Upper lobe of right lung (tissue), 1 donor: Measurements from ENCODE around the gene RFX2. TPM values are rescaled to one million over a fixed set of nuclear protein-coding genes. Genes with fewer than 3 reads are reported as not detected.

Experiments used
- ATAC-seq: fragments of 200-7000 bp; cut with Tn5 transposase; one replicate; pipeline ENCODE4 v1.9.1; 2020; ENCODE audit warnings: mild to moderate bottlenecking, moderate library complexity
- DNase-seq: peaks from one replicate; pipeline ENCODE4 v3.0.0-alpha.2; 2020
- H3K27ac ChIP-seq: fragments of 200-600 bp; one replicate; pipeline ENCODE4 v1.8.0; 2022
- H3K27me3 ChIP-seq: fragments of 200-600 bp; one replicate; pipeline ENCODE4 v1.8.0; 2022; ENCODE audit warnings: mild to moderate bottlenecking
- H3K36me3 ChIP-seq: fragments of 200-600 bp; one replicate; pipeline ENCODE4 v1.8.0; 2022
- H3K4me1 ChIP-seq: fragments of 200-600 bp; one replicate; pipeline ENCODE4 v1.8.0; 2022
- H3K4me3 ChIP-seq: fragments of 200-600 bp; one replicate; pipeline ENCODE4 v1.8.0; 2022; ENCODE audit warnings: mild to moderate bottlenecking
- H3K9me3 ChIP-seq: fragments of 200-600 bp; one replicate; pipeline ENCODE4 v1.8.0; 2022
- intact Hi-C: fragments of 100-400 bp; cut with DNase I; formaldehyde crosslinking; loops from one replicate; pipeline ENCODE4 v1.11.0; 2022
- long read RNA-seq: library from polyadenylated mRNA; unstranded; transcript quantifications from one replicate; pipeline ENCODE4 v2.0.0, GENCODE V29; 2021
- total RNA-seq: library from RNA; stranded (reverse); fragmentation: NEBNext Ultra II Directional; extraction: Animal tissue kit (Norgen Biotek cat#: 25700); gene quantifications from one replicate; pipeline ENCODE4 v1.2.1, GENCODE V29; 2021
- TF ChIP-seq, protein P1 (sequence below): fragments of 200-600 bp; IDR thresholded peaks from one replicate; pipeline ENCODE4 v1.8.0; 2022; ENCODE audit warnings: antibody characterized with exemption
- donor health status: DM: no; HTN: yes; CAD: no; lungs with severe emphysema.

Gene RFX2
- 11.7 TPM for total RNA-seq
- long read RNA-seq, partial matches to known transcripts: 10 of 31 reads
- long read RNA-seq, other reads (novel, unspliced or antisense): 14 of 31 reads

DNA sequence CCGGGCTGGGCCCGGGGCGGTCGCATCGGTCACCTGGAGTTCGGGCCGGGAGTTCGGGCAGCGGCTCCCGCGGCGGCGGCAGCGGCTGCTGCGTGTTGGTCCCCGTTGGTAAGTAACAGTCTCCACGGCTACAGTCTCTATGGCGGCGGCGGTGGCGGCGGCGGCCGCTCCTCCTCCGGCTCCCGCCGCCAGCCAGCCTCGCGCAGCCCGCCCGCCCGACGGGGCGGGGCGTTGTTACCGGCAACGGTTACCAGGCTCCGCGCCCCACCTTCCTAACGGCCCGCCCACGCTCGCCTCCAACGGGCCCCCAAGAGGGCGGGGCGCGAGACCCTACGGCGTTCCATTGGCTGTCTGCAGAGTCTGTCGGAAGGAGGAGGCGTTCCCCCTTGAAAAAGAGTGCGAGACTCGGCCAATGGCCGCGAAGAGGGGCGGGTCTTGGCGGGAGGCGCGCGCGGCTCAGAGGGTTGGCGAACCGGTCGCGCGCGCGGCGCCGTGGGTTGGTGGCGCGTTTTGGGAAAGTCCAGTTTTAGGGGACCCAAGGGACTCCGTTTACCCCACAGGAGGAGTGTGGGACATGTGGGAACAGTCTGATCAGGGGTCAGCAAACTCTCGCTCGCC, at the start of gene RFX2:
RFX2 (minus strand) TSS at position 141 of the 618 bp plus-strand sequence. CDS start 63,004 bp downstream, outside the sequence.
- Histone ChIP-seq H3K4me3 (peak within 1 kb of the TSS; percentile 62), H3K36me3 (no peaks in the 10 kb centered on the region), H3K27ac (peak within 1 kb of the TSS; percentile 83), H3K9me3 (no peaks in the 10 kb centered on the region), H3K4me1 (peaks cover 9% of the 10 kb centered on the region), H3K27me3 (no peaks in the 10 kb centered on the region)
- DNase-seq: peak; percentile 100
- intact Hi-C loops: no loop called here
- ATAC-seq: peak; percentile 99
- TF ChIP-seq, protein P1, sequence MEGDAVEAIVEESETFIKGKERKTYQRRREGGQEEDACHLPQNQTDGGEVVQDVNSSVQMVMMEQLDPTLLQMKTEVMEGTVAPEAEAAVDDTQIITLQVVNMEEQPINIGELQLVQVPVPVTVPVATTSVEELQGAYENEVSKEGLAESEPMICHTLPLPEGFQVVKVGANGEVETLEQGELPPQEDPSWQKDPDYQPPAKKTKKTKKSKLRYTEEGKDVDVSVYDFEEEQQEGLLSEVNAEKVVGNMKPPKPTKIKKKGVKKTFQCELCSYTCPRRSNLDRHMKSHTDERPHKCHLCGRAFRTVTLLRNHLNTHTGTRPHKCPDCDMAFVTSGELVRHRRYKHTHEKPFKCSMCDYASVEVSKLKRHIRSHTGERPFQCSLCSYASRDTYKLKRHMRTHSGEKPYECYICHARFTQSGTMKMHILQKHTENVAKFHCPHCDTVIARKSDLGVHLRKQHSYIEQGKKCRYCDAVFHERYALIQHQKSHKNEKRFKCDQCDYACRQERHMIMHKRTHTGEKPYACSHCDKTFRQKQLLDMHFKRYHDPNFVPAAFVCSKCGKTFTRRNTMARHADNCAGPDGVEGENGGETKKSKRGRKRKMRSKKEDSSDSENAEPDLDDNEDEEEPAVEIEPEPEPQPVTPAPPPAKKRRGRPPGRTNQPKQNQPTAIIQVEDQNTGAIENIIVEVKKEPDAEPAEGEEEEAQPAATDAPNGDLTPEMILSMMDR: no peak

DNA sequence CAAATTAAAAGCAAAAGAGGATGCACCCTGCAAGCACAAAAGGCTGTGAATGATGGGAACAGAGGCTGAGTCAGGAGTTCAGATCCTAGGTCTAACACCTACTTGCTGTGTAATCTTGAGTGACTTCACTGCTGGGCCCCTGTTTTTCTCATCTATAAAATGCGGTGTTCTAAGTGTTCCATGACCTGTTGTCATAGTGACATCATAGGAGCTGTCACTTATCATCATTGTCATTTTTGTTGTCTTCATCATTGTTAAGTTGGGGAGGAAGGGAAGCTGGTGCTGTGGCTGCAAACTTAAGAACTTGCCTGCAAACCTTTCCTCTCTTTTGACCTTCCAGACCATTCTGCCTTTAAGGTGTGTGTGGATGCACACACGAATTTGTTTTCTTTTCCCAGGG, 45.7 kb upstream of the RFX2 start:
- intact Hi-C loops: no loop called here
- Histone ChIP-seq H3K27ac (no peak overlapping the region), H3K27me3 (no peaks in the 10 kb centered on the region), H3K36me3 (no peaks in the 10 kb centered on the region), H3K4me3 (no peak overlapping the region), H3K9me3 (no peaks in the 10 kb centered on the region), H3K4me1 (no peaks in the 10 kb centered on the region)
- TF ChIP-seq, protein P1: no peak
- DNase-seq (no peak), ATAC-seq (no peak)

DNA sequence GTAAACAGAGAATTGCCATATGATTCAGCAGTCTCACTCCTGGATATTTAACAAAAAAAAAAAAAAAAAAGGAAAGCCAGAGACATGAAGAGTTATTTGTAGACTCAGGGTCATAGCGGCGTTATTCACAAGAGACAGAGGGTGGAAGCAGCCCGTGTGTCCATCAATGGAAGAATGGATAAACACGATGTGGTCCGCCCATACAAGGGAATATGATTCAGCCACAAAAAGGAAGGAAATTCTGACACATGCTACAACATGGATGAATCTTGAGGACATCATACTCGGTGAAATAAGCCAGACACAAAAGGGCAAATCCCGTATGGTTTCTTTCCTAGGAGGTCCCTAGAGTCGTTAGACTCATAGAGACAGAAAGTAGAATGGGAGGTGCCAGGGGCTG, 40.0 kb upstream of the RFX2 start:
- DNase-seq (no peak), ATAC-seq (no peak)
- intact Hi-C loops: no loop called here
- Histone ChIP-seq H3K27me3 (no peaks in the 10 kb centered on the region), H3K27ac (no peak overlapping the region), H3K4me1 (no peaks in the 10 kb centered on the region), H3K4me3 (no peak overlapping the region), H3K36me3 (no peaks in the 10 kb centered on the region), H3K9me3 (no peaks in the 10 kb centered on the region)
- TF ChIP-seq, protein P1: no peak

DNA sequence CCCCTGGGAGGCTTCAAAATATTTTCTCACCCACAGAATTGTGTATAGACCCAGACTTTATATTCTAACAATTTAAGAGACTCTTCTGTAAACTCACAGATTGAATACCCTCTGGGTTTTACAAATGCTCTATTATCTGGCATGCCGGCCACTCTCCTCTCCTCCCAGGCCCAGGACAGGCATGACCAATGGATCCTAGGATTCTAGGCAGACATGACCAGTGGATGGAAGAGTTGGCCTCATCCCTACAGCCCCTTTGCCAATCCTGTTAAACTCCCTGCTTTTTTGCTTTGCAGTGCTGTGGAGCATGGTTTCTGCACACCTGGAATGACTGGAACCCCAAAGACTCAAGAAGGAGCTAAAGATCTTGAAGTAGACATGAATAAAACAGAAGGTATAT, 30.9 kb upstream of the RFX2 start:
- Histone ChIP-seq H3K9me3 (no peaks in the 10 kb centered on the region), H3K4me1 (no peaks in the 10 kb centered on the region), H3K4me3 (no peak overlapping the region), H3K27me3 (no peaks in the 10 kb centered on the region), H3K27ac (no peak overlapping the region), H3K36me3 (no peaks in the 10 kb centered on the region)
- ATAC-seq: no peak
- TF ChIP-seq, protein P1: no peak
- intact Hi-C loops: no loop called here
- no peak for DNase-seq

DNA sequence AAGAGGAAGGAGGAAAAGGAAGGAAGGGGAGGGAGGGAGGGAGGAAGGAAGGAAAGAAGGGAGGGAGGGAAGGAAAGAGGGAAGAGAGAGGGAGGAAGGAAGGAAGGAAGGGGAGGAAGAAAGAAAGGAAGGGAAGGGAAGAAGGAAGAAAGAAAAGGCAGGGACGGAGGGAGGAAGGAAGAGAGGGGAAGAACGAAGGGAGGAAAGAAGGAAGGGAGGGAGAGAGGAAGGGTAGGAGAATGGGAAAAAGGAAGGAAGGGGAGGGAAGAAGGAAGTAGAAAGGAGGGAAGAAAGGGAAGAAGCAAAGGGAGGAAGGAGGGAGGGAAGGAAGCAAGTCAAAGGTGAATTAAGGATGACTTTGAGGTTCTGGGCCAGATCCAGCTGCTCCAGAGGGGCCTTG, 28.2 kb upstream of the RFX2 start:
- Histone ChIP-seq H3K27ac (no peak overlapping the region), H3K36me3 (no peaks in the 10 kb centered on the region), H3K9me3 (no peaks in the 10 kb centered on the region), H3K4me3 (no peak overlapping the region), H3K27me3 (no peaks in the 10 kb centered on the region), H3K4me1 (no peaks in the 10 kb centered on the region)
- TF ChIP-seq, protein P1: no peak
- ATAC-seq (no peak), DNase-seq (no peak)
- intact Hi-C loops: no loop called here

DNA sequence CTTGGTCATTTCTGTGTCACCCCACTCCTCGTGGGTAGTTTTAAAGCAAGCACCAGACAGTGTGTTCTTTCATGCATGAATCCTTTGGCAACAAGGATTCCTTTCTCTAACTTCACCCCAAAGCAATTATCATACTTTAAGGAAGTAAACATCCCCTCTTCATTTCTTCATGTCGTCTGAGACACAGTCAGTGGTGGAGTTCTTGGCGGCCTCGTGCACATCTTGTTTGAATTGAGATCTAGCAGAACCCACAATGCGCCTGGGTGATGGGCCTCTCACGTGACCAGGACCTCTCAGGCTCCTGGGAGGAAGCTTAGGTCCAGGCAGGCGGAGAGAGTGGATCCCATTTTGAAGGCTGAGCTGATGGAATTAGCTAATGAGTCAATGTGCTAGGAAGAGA, 27.8 kb upstream of the RFX2 start:
- ATAC-seq (no peak), DNase-seq (no peak)
- TF ChIP-seq, protein P1: no peak
- no peaks in the 10 kb centered on the region for H3K27me3 ChIP-seq
- H3K36me3 ChIP-seq: no peaks in the 10 kb centered on the region
- no peak overlapping the region for H3K27ac ChIP-seq
- H3K4me3 ChIP-seq: no peak overlapping the region
- H3K9me3 ChIP-seq: no peaks in the 10 kb centered on the region
- H3K4me1 ChIP-seq: no peaks in the 10 kb centered on the region
- intact Hi-C loops: no loop called here
